Measurements from ENCODE around the gene SIPA1.

SIPA1 gene

DNA sequence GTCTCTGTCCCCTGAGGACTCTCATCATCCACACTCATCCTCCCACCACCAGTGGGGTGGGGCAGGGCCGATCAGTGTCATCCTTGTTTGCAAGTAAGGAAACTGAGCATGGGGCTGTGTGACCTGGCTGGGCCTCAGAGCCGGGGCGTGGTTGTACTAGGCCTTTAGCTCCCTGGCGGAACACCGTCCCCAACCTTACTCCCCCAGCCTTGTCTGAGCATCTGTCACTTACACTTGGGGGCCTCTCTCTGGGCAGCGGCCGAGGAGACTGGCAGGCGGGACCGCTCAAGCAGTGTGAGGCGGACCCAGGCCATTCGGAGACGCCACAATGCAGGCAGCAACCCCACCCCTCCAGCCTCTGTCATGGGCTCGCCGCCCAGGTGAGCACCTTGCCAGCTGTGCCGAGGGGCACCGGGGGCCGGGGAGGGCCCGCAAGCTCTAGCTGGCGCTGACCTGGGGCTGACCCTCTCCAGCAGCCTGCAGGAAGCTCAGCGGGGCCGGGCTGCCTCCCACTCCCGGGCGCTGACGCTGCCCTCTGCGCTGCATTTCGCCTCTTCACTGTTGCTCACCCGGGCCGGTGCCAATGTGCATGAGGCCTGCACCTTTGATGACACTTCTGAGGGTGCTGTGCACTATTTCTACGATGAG is 18.5 kb upstream of the SIPA1 start:
- TF ChIP-seq, protein P1, sequence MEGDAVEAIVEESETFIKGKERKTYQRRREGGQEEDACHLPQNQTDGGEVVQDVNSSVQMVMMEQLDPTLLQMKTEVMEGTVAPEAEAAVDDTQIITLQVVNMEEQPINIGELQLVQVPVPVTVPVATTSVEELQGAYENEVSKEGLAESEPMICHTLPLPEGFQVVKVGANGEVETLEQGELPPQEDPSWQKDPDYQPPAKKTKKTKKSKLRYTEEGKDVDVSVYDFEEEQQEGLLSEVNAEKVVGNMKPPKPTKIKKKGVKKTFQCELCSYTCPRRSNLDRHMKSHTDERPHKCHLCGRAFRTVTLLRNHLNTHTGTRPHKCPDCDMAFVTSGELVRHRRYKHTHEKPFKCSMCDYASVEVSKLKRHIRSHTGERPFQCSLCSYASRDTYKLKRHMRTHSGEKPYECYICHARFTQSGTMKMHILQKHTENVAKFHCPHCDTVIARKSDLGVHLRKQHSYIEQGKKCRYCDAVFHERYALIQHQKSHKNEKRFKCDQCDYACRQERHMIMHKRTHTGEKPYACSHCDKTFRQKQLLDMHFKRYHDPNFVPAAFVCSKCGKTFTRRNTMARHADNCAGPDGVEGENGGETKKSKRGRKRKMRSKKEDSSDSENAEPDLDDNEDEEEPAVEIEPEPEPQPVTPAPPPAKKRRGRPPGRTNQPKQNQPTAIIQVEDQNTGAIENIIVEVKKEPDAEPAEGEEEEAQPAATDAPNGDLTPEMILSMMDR (conservative IDR thresholded peaks at IDR 0.05; ENCODE audit: control insufficient read depth, insufficient read depth, low read depth, low read length): no peak

DNA sequence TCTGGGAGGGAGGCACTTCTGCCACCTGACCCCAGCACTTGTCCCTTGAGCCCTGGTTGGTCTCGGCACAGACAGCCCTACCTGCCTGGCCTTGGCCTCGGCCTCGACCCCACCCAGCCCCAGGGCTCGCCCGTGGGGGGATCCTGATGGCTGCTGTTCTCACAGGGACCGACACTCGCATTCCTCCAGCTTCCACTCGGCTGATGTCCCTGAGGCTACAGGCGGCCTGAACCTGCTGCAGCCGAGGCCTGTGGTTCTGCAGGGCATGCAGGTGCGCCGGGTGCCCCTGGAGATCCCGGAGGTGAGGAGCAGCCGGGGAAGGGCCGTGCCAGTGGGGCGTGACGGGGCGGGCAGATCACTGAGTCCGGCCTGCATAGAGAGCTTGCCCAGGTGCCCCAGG is 17.2 kb upstream of the SIPA1 start:
- no peak for DNase-seq (ENCODE audit: low read depth)
- TF ChIP-seq, protein P1 (conservative IDR thresholded peaks at IDR 0.05; ENCODE audit: control insufficient read depth, insufficient read depth, low read depth, low read length): no peak
- H3K4me3 ChIP-seq (ENCODE audit: control insufficient read depth, low read depth, low read length): no peak overlapping the region

More for the DNA sequence above, 18.5 kb upstream of the SIPA1 start:
- DNase-seq (ENCODE audit: low read depth): no peak
- no peak overlapping the region for H3K4me3 ChIP-seq (ENCODE audit: control insufficient read depth, low read depth, low read length)

DNA sequence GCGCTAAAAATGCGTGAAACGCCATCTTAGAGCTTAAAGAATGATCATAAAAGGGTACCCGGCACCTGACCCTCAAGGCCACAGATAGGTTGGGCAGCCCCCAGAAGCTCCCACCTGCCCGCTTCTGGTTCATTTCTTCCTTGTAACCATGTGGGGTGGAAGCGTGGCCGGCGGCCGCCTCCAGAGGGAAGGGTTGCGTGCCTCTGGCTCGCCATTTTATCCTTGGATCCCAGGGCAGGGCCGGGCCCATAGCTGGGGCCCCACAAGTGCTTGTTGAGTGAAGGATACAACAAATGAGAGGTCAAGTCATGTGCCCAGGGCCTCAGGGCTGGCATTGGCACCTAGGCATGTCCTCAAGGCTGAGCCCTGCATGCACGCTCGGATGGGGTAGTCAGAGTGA is 16.4 kb upstream of the SIPA1 start:
- no peak for DNase-seq (ENCODE audit: low read depth)
- no peak overlapping the region for H3K4me3 ChIP-seq (ENCODE audit: control insufficient read depth, low read depth, low read length)
- TF ChIP-seq, protein P1 (conservative IDR thresholded peaks at IDR 0.05; ENCODE audit: control insufficient read depth, insufficient read depth, low read depth, low read length): no peak

DNA sequence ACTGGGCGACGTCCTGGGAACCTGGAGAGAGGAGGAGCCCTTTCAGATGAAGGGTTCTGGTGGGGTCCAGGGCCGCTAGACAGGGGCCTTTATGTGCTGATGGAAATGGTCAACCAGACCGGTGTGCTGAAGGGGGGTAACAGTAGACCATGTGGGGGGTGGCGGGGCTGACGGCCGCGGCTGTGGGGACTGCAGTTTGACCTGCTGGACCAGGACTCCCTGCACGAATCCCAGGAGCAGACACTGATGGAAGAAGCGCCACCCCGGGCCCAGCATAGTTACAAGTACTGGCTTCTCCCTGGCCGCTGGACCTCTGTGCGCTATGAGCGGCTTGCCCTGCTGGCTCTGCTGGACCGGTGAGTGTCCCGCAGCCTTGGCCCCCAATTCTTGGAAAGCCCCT is 15.9 kb upstream of the SIPA1 start:
- TF ChIP-seq, protein P1 (conservative IDR thresholded peaks at IDR 0.05; ENCODE audit: control insufficient read depth, insufficient read depth, low read depth, low read length): no peak
- DNase-seq (ENCODE audit: low read depth): no peak
- H3K4me3 ChIP-seq (ENCODE audit: control insufficient read depth, low read depth, low read length): no peak overlapping the region

DNA sequence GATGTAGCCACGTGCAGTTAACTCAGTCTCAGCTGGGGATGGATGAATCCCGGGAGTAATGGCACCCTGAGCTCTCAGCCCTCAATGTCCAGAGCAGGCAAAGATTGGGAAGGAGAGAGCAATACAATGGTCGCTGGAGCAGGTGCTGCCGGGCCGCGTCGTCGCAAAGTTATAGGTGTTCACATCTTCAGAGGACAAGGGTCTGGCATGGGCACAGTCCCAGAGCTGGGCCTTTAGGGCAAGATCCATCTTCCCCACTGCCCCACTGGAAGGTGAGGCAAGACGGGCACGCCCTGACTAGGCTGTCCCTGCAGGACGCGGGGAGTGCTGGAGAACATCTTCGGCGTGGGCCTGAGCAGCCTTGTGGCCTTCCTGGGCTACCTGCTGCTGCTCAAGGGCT is 14.7 kb upstream of the SIPA1 start:
- no peak overlapping the region for H3K4me3 ChIP-seq (ENCODE audit: control insufficient read depth, low read depth, low read length)

DNA sequence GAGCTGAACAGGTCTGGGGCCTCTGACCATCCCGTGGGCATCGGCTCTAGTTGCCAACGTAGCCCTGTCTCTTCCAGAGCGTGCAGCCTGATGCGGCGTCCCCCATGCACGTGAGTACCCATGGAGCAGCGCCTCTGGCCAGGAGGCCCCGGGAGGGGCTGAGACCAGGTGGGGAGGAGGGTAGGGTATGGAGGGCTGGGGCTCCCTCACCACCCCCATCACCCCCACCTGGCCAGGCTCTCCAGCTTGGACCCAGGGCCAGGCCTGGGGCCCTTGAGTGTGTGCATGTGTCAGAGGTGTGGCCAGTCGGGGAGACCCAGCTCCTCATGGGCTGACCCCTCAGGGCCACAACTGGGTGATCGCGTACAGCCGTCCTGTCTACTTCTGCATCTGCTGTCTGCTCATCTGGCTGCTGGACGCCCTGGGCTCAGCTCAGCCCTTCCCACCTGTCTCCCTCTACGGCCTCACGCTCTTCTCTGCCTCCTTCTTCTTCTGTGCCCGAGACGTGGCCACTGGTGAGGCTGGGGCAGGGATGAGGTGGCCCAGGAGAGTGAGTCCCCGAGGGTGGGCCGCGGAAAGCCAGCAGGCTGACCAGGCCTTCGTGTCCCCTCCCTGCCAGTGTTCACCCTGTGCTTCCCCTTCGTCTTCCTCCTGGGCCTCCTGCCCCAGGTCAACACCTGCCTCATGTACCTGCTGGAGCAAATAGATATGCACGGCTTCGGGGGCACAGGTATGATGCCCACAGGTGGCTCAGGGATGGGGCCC is 13.9 kb upstream of the SIPA1 start:
- DNase-seq (ENCODE audit: low read depth): no peak
- TF ChIP-seq, protein P1 (conservative IDR thresholded peaks at IDR 0.05; ENCODE audit: control insufficient read depth, insufficient read depth, low read depth, low read length): no peak
- no peak overlapping the region for H3K4me3 ChIP-seq (ENCODE audit: control insufficient read depth, low read depth, low read length)

More for the DNA sequence above, 14.7 kb upstream of the SIPA1 start:
- no peak for DNase-seq (ENCODE audit: low read depth)
- TF ChIP-seq, protein P1 (conservative IDR thresholded peaks at IDR 0.05; ENCODE audit: control insufficient read depth, insufficient read depth, low read depth, low read length): no peak

All from fibroblast of mammary gland (primary cell).